IPS-18c (cell line): Measurements from ENCODE around the gene TF.

ENCODE experiments used
- H3K4me3 ChIP-seq: 2 replicates; pipeline ENCODE4 v1.7.0; 2013; ENCODE audit warnings: low read depth, mild to moderate bottlenecking, low read length, moderate library complexity; ENCODE audit not compliant: insufficient read depth
- H3K9me3 ChIP-seq: one replicate; pipeline ENCODE4 v1.6.1; 2013; ENCODE audit warnings: mild to moderate bottlenecking, low read length, moderate library complexity; ENCODE audit not compliant: control insufficient read depth, insufficient read depth

TF gene

GRCh38 chr3:133742351-133743091 is 3.7 kb upstream of the TF start:
- Histone ChIP-seq H3K9me3 (no peaks in the 10 kb centered on the region), H3K4me3 (no peak overlapping the region)

- no peak overlapping the region for H3K4me3 ChIP-seq
These were observed 2.0 kb upstream of the TF start for GRCh38 chr3:133744241-133744640.

GRCh38 chr3:133745108-133745507 is 1.1 kb upstream of the TF start:
- H3K9me3 ChIP-seq, result no peaks in the 10 kb centered on the region
- H3K4me3 ChIP-seq, result no peak overlapping the region

More at GRCh38 chr3:133744241-133744640, 2.0 kb upstream of the TF start:
- H3K9me3 ChIP-seq, result no peaks in the 10 kb centered on the region

GRCh38 chr3:133746712-133747066 is 496 bp downstream of the TF start:
- H3K9me3 ChIP-seq, result no peaks in the 10 kb centered on the region
- no peak overlapping the region for H3K4me3 ChIP-seq

- no peak overlapping the region for H3K4me3 ChIP-seq
- no peaks in the 10 kb centered on the region for H3K9me3 ChIP-seq
These were observed 1.2 kb downstream of the TF start for GRCh38 chr3:133747373-133747772.

- H3K9me3 ChIP-seq, result no peaks in the 10 kb centered on the region
- H3K4me3 ChIP-seq, result no peak overlapping the region; the same call in 1 of the 2 replicates
These were observed 1.9 kb downstream of the TF start for GRCh38 chr3:133747907-133748639.

- Histone ChIP-seq H3K9me3 (no peaks in the 10 kb centered on the region), H3K4me3 (no peak overlapping the region)
These were observed 3.5 kb downstream of the TF start for GRCh38 chr3:133749427-133750258.

- Histone ChIP-seq H3K4me3 (no peak overlapping the region), H3K9me3 (no peaks in the 10 kb centered on the region)
These were observed 4.1 kb downstream of the TF start for GRCh38 chr3:133750259-133750656.

- no peaks in the 10 kb centered on the region for H3K9me3 ChIP-seq
- H3K4me3 ChIP-seq, result no peak overlapping the region
These were observed 7.0 kb downstream of the TF start for GRCh38 chr3:133753107-133753778.

GRCh38 chr3:133753779-133754164 is 7.6 kb downstream of the TF start:
- H3K9me3 ChIP-seq, result no peaks in the 10 kb centered on the region
- no peak overlapping the region for H3K4me3 ChIP-seq

- no peak overlapping the region for H3K4me3 ChIP-seq
- H3K9me3 ChIP-seq, result no peaks in the 10 kb centered on the region
These were observed 8.3 kb downstream of the TF start for GRCh38 chr3:133754455-133754854.

- no peak overlapping the region for H3K4me3 ChIP-seq
- no peaks in the 10 kb centered on the region for H3K9me3 ChIP-seq
These were observed 9.0 kb downstream of the TF start for GRCh38 chr3:133754973-133755828.

- Histone ChIP-seq H3K4me3 (no peak overlapping the region), H3K9me3 (no peaks in the 10 kb centered on the region)
These were observed 10.8 kb downstream of the TF start for GRCh38 chr3:133756716-133757694.

- no peak overlapping the region for H3K4me3 ChIP-seq
- no peaks in the 10 kb centered on the region for H3K9me3 ChIP-seq
These were observed 11.7 kb downstream of the TF start for GRCh38 chr3:133757701-133758567.

- Histone ChIP-seq H3K9me3 (no peaks in the 10 kb centered on the region), H3K4me3 (no peak overlapping the region)
These were observed 12.4 kb downstream of the TF start for GRCh38 chr3:133758568-133758928.
